ENCODE results near the gene SFMBT2. TPM values are rescaled to one million over a fixed set of nuclear protein-coding genes. Genes with fewer than 3 reads are reported as not detected.

The SFMBT2 gene
- total and polyA plus RNA-seq, 2 of the 4 experiments (the other 2 are of a cell fraction): 0.70 to 1.3 TPM

- DNase-seq (no peak), ATAC-seq (ENCODE audit: low read depth) (no peak)
- intact Hi-C loops (cut with micrococcal nuclease): loop anchor here (5.0 kb wide), 5 partner anchors 298 to 1882 kb away; partner anchors contain the start of gene PRKCQ
- no peaks in the 10 kb centered on the region for H3K9me1 ChIP-seq (ENCODE audit: insufficient read depth, low read length)
- BruUV-seq (replicated peaks): no TSS peak
- H2AFZ ChIP-seq (replicated peaks; ENCODE audit: low read length, poor library complexity): no peak overlapping the region
- ChIA-PET CTCF (no interaction called here), POLR2A (ENCODE audit: unreplicated experiment) (no interaction called here)
- WGBS, 2 experiments (ENCODE audit: extremely low coverage in 2 of 2, insufficient read length in 1 of 2): 76% methylated on average over 2 of the region's 8 CpGs; no CpG with 5 or more reads in 1 of the 2 experiments
- H2AK9ac ChIP-seq (replicated peaks; ENCODE audit: low read depth, low read length, poor library complexity): no peak overlapping the region
- no peak overlapping the region for H2BK120ac ChIP-seq (ENCODE audit: low read depth, low read length)
- H3K79me1 ChIP-seq (ENCODE audit: low read depth in 1 of 2, low read length in 2 of 2): no peaks in the 10 kb centered on the region
- no peak overlapping the region for H2AK5ac ChIP-seq (ENCODE audit: low read depth, low read length)
- no peak overlapping the region for H3K4me3 ChIP-seq (ENCODE audit: insufficient read depth, low read depth, low read length)
- H2BK5ac ChIP-seq (ENCODE audit: low read depth, low read length, poor library complexity, severe bottlenecking): no peak overlapping the region
- no peak for TF ChIP-seq CHD1 (IDR thresholded peaks at IDR 0.05; ENCODE audit: low read depth, low read length)
- no peak for TF ChIP-seq SMC3 (IDR thresholded peaks at IDR 0.05; ENCODE audit: low read depth, low read length)
- TF ChIP-seq, protein P1, sequence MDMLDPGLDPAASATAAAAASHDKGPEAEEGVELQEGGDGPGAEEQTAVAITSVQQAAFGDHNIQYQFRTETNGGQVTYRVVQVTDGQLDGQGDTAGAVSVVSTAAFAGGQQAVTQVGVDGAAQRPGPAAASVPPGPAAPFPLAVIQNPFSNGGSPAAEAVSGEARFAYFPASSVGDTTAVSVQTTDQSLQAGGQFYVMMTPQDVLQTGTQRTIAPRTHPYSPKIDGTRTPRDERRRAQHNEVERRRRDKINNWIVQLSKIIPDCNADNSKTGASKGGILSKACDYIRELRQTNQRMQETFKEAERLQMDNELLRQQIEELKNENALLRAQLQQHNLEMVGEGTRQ (IDR thresholded peaks at IDR 0.05; ENCODE audit: low read depth, low read length): no peak
- no peak for TF ChIP-seq ELK1 (IDR thresholded peaks at IDR 0.05; ENCODE audit: borderline replicate concordance, low read depth, low read length)
- TF ChIP-seq RCOR1 (IDR thresholded peaks at IDR 0.05; ENCODE audit: insufficient replicate concordance, low read length): no peak
- TF ChIP-seq MAFK (IDR thresholded peaks at IDR 0.05; ENCODE audit: low read depth, low read length): no peak
- TF ChIP-seq POLR2A (IDR thresholded peaks at IDR 0.05; ENCODE audit: low read depth, low read length): no peak
- TF ChIP-seq FOS (IDR thresholded peaks at IDR 0.05; ENCODE audit: low read depth, low read length): no peak
- TF ChIP-seq RAD21 (IDR thresholded peaks at IDR 0.05; ENCODE audit: low read length): no peak
- TF ChIP-seq RFX5 (IDR thresholded peaks at IDR 0.05; ENCODE audit: low read depth, low read length): no peak
- no peak for TF ChIP-seq CTCF (conservative IDR thresholded peaks at IDR 0.05; ENCODE audit: low read depth, low read length)
- TF ChIP-seq BHLHE40 (IDR thresholded peaks at IDR 0.05; ENCODE audit: low read depth, low read length): no peak
- no peaks in the 10 kb centered on the region for H3K4me1 ChIP-seq (ENCODE audit: control insufficient read depth, insufficient read depth, low read length)
- H3K9ac ChIP-seq (ENCODE audit: low read depth, low read length): no peak overlapping the region
- H4K8ac ChIP-seq (ENCODE audit: low read depth in 2 of 2, low read length in 2 of 2): no peak overlapping the region
- H3K36me3 ChIP-seq (ENCODE audit: control insufficient read depth, insufficient read depth, low read length): no peaks in the 10 kb centered on the region
- no peak overlapping the region for H2BK20ac ChIP-seq (ENCODE audit: low read depth, low read length)
- no peak overlapping the region for H3K27ac ChIP-seq (ENCODE audit: insufficient read depth, low read length)
- H3K18ac ChIP-seq (ENCODE audit: low read depth, low read length): no peak overlapping the region
- H4K20me1 ChIP-seq (ENCODE audit: insufficient read depth, low read length): no peaks in the 10 kb centered on the region
- H3K56ac ChIP-seq (ENCODE audit: extremely low read depth, insufficient read depth, low read length): no peak overlapping the region
- dilution Hi-C loops (cut with HindIII; ENCODE audit: low sequenced_read_pairs, unreplicated experiment): loop anchor here (25.0 kb wide), 1 partner anchor 733 kb away; no protein-coding TSS in a partner anchor
- H3K4me2 ChIP-seq (ENCODE audit: low read depth, low read length): no peak overlapping the region
- no peaks in the 10 kb centered on the region for H3K9me3 ChIP-seq (ENCODE audit: control insufficient read depth, insufficient read depth, low read length)
- in situ Hi-C loops (cut with MboI; ENCODE audit: low sequenced_read_pairs): loop anchor here (5.0 to 10.0 kb wide), 3 partner anchors 635 to 1005 kb away; no protein-coding TSS in a partner anchor
- H4K5ac ChIP-seq (ENCODE audit: low read depth, low read length): no peak overlapping the region
- no peak overlapping the region for H3K4ac ChIP-seq (ENCODE audit: low read depth, low read length)
- no peak overlapping the region for H4K91ac ChIP-seq (ENCODE audit: insufficient read depth, low read depth, low read length)
- no peak overlapping the region for H2BK15ac ChIP-seq (ENCODE audit: low read depth, low read length)
- no peak overlapping the region for H3K23ac ChIP-seq (ENCODE audit: low read depth, low read length)
- H3K27me3 ChIP-seq (ENCODE audit: control insufficient read depth, insufficient read depth, low read length): peaks cover 4% of the 10 kb centered on the region; the same call in 1 of the 2 replicates
- no peak overlapping the region for H3K14ac ChIP-seq (replicated peaks; ENCODE audit: low read depth, low read length)
Observed at GRCh38 chr10:7419998-7420397, 9.2 kb upstream of the SFMBT2 start.

All from IMR-90 (cell line).